Hippocampal formation (tissue), 2 donors: ENCODE data around the gene EHBP1.
"Not testable (repeated sequence)": the region's sequence is repeated elsewhere in the genome, so short reads cannot be mapped to it uniquely, and the experiment has no call there.

Experiments
- DNase-seq, 2 donors: peaks; one replicate each; lab custom pipeline; 2025; lab: John Stamatoyannopoulos, UW

EHBP1 gene

GRCh38 chr2:63073994-63074393, 368.5 kb downstream of the EHBP1 start:
- DNase-seq: no peak

GRCh38 chr2:63074399-63074798, 368.9 kb downstream of the EHBP1 start:
- DNase-seq: not testable (repeated sequence)

GRCh38 chr2:63078852-63079606, 373.5 kb downstream of the EHBP1 start:
- no peak for DNase-seq

GRCh38 chr2:63081404-63081803, 375.9 kb downstream of the EHBP1 start:
- no peak for DNase-seq

- DNase-seq: no peak
These were observed 381.2 kb downstream of the EHBP1 start for GRCh38 chr2:63086687-63087086.

GRCh38 chr2:63092401-63092800, 386.9 kb downstream of the EHBP1 start:
- DNase-seq: no peak

GRCh38 chr2:63092857-63093256, 387.3 kb downstream of the EHBP1 start:
- no peak for DNase-seq

- no peak for DNase-seq
These were observed 388.0 kb downstream of the EHBP1 start for GRCh38 chr2:63093502-63093901.
